ENCODE data around the gene RPS13.
"Not testable (repeated sequence)": the region's sequence is repeated elsewhere in the genome, so short reads cannot be mapped to it uniquely, and the experiment has no call there.

Gene RPS13

GRCh38 chr11:17102462-17102861, 25.0 kb upstream of the RPS13 start:
- ChIA-PET CTCF (no interaction called here), POLR2A (no interaction called here)
- DNase-seq (ENCODE audit: low read depth, low spot score), result no peak
- no peak overlapping the region for H3K4me3 ChIP-seq (ENCODE audit: low read depth, low read length)
- TF ChIP-seq CTCF (IDR thresholded peaks at IDR 0.05; ENCODE audit: insufficient read depth, low read length, missing control alignments), result no peak

GRCh38 chr11:17098658-17099057, 21.2 kb upstream of the RPS13 start:
- DNase-seq (ENCODE audit: low read depth, low spot score), result no peak
- CTCF ChIA-PET, result interaction anchor here (0.8 kb wide), 1 partner anchor 10 kb away, joined by 3 read pairs; no protein-coding TSS in a partner anchor
- no peak for TF ChIP-seq CTCF (IDR thresholded peaks at IDR 0.05; ENCODE audit: insufficient read depth, low read length, missing control alignments)
- H3K4me3 ChIP-seq (ENCODE audit: low read depth, low read length), result no peak overlapping the region
- POLR2A ChIA-PET, result interaction anchor here (0.9 kb wide), 1 partner anchor 21 kb away, joined by 4 read pairs; the partner anchor contains the start of gene RPS13

- CTCF ChIA-PET, result interaction anchor here (0.8 kb wide), 1 partner anchor 10 kb away, joined by 3 read pairs; no protein-coding TSS in a partner anchor
- H3K4me3 ChIP-seq (ENCODE audit: low read depth, low read length), result no peak overlapping the region
- DNase-seq (ENCODE audit: low read depth, low spot score), result no peak
- POLR2A ChIA-PET, result interaction anchor here (0.9 kb wide), 1 partner anchor 20 kb away, joined by 4 read pairs; the partner anchor contains the start of gene RPS13
- TF ChIP-seq CTCF (IDR thresholded peaks at IDR 0.05; ENCODE audit: insufficient read depth, low read length, missing control alignments), result no peak
These were observed 20.6 kb upstream of the RPS13 start for GRCh38 chr11:17098038-17098437.

GRCh38 chr11:17085976-17086375, 8.5 kb upstream of the RPS13 start:
- CTCF ChIA-PET; POLR2A ChIA-PET; H3K4me3 ChIP-seq (ENCODE audit: low read depth, low read length); DNase-seq (ENCODE audit: low read depth, low spot score): not testable (repeated sequence)

GRCh38 chr11:17077240-17077519, 287 bp downstream of the RPS13 start:
- ChIA-PET POLR2A (interaction anchor here (0.6 to 1.1 kb wide), 6 partner anchors 14 to 1499 kb away, joined by 3 to 13 read pairs (median 4); partner anchors contain the start of gene PIK3C2A), CTCF (interaction anchor here (2.3 kb wide), 1 partner anchor 277 kb away, joined by 7 read pairs; no protein-coding TSS in a partner anchor)
- DNase-seq (ENCODE audit: low read depth, low spot score), result no peak
- peak overlapping the region; percentile 98 for H3K4me3 ChIP-seq (ENCODE audit: low read depth, low read length)
- no peak for TF ChIP-seq CTCF (IDR thresholded peaks at IDR 0.05; ENCODE audit: insufficient read depth, low read length, missing control alignments)

- TF ChIP-seq CTCF (IDR thresholded peaks at IDR 0.05; ENCODE audit: insufficient read depth, low read length, missing control alignments), result no peak
- ChIA-PET CTCF (interaction anchor here (1.8 to 2.5 kb wide), 4 partner anchors 12 to 291 kb away, joined by 4 to 15 read pairs (median 10); no protein-coding TSS in a partner anchor), POLR2A (interaction anchor here (0.6 to 1.1 kb wide), 2 partner anchors 13 to 124 kb away, joined by 3 to 5 read pairs; no protein-coding TSS in a partner anchor)
- DNase-seq (ENCODE audit: low read depth, low spot score), result no peak
- H3K4me3 ChIP-seq (ENCODE audit: low read depth, low read length), result peak overlapping the region; percentile 98
These were observed 789 bp downstream of the RPS13 start for GRCh38 chr11:17076517-17077239.

Measured in AG04449 (cell line).